K562 (cell line): ENCODE data around the gene TMEM203. TPM values are rescaled to one million over a fixed set of nuclear protein-coding genes. Genes with fewer than 3 reads are reported as not detected.
A peak's percentile ranks its signal among the peaks of the same experiment; 100 is the strongest.

ENCODE experiments used
- CEBPB ChIP-seq: fragments of 450-650 bp; IDR thresholded peaks from 2 replicates; pipeline ENCODE4 v1.6.1; 2016; ENCODE audit warnings: missing genetic modification characterization, missing compliant biosample characterization
- CTBP1 ChIP-seq: fragments of 450-650 bp; IDR thresholded peaks from 2 replicates; pipeline ENCODE4 v1.6.1; 2016; ENCODE audit warnings: borderline replicate concordance
- EP400 ChIP-seq: fragments of 450-650 bp; IDR thresholded peaks from 2 replicates; pipeline ENCODE4 v1.6.1; 2017; ENCODE audit warnings: antibody characterized with exemption, mild to moderate bottlenecking, moderate library complexity
- HOMEZ ChIP-seq: fragments of 250-450 bp; sonication (Bioruptor Pico); IDR thresholded peaks from 2 replicates; pipeline ENCODE4 v1.4.0; 2020; ENCODE audit warnings: mild to moderate bottlenecking, moderate library complexity
- ILF3 ChIP-seq: fragments of 450-650 bp; IDR thresholded peaks from 2 replicates; pipeline ENCODE4 v1.6.1; 2018; ENCODE audit warnings: antibody characterized with exemption, mild to moderate bottlenecking, moderate library complexity, borderline replicate concordance
- IRF9 ChIP-seq: fragments of 450-650 bp; IDR thresholded peaks from 2 replicates; pipeline ENCODE4 v1.6.1; 2016; ENCODE audit warnings: missing biosample characterization, missing genetic modification characterization
- JUND ChIP-seq, 2 experiments: IDR thresholded peaks; 2 replicates in 1 of 2; 3 replicates in 1 of 2; pipeline ENCODE4 v1.6.1; 2011; ENCODE audit warnings: borderline replicate concordance in 2 of 2, low read depth in 2 of 2, low read length in 2 of 2, improper control_type of control experiment in 1 of 2, missing biosample characterization in 1 of 2, missing genetic modification characterization in 1 of 2, missing genetic modification reagents in 1 of 2
- NR2C2 ChIP-seq, 2 experiments: fragments of 200-800 bp in 1 of 2; sonication (Bioruptor generic) in 1 of 2; sonication (generic) in 1 of 2; formaldehyde crosslinking in 1 of 2; IDR thresholded peaks; 2 replicates each; pipeline versions ENCODE4 v1.6.1 to v1.8.0; 2016 to 2022; ENCODE audit warnings: mild to moderate bottlenecking in 1 of 2, missing compliant biosample characterization in 1 of 2, missing genetic modification characterization in 1 of 2, missing genetic modification reagents in 1 of 2
- POLR3G ChIP-seq: IDR thresholded peaks from 2 replicates; pipeline ENCODE4 v1.6.1; 2011; ENCODE audit not compliant: insufficient read length, insufficient replicate concordance; ENCODE audit errors: extremely low read depth
- RBM39 ChIP-seq: fragments of 200-400 bp; formaldehyde crosslinking; optimal IDR thresholded peaks from 2 replicates; pipeline ENCODE3; 2018; ENCODE audit warnings: low read depth, low read length
- RFX1 ChIP-seq: fragments of 450-650 bp; IDR thresholded peaks from 2 replicates; pipeline ENCODE4 v1.6.1; 2016; ENCODE audit warnings: mild to moderate bottlenecking, moderate library complexity
- TBP ChIP-seq: optimal IDR thresholded peaks from 2 replicates; pipeline ENCODE3; 2011; ENCODE audit warnings: low read depth, low read length, improper control_type of control experiment
- TCF7 ChIP-seq: sonication (generic); IDR thresholded peaks from 2 replicates; pipeline ENCODE4 v1.6.1; 2016; ENCODE audit warnings: antibody characterized with exemption, borderline replicate concordance
- ZNF134 ChIP-seq: fragments of 250-450 bp; sonication (Bioruptor Pico); conservative IDR thresholded peaks from 2 replicates; pipeline ENCODE4 v1.4.0; 2020
- ZNF41 ChIP-seq: fragments of 250-450 bp; sonication (Bioruptor Pico); conservative IDR thresholded peaks from 2 replicates; pipeline ENCODE4 v1.4.0; 2020; ENCODE audit warnings: mild to moderate bottlenecking
- ZNF584 ChIP-seq: fragments of 200-800 bp; sonication (Bioruptor generic); IDR thresholded peaks from 2 replicates; pipeline ENCODE4 v1.6.1; 2016; ENCODE audit warnings: low read depth, mild to moderate bottlenecking, missing genetic modification characterization, missing compliant biosample characterization
- polyA plus RNA-seq, 8 experiments: library from polyadenylated mRNA; depleted of rRNA in 4 of 8; stranded (reverse) in 5 of 8; unstranded in 3 of 8; fragments of >200 nt; fragmentation: Nextera tagmentation in 2 of 8; fragmentation: Illumina TruSeq in 1 of 8; extraction: Ambion mirVana in 2 of 8; extraction: Trizol in 1 of 8; gene quantifications; 2 replicates each; pipeline versions ENCODE4 v1.2.1 to v1.2.3, GENCODE V29; 2011 to 2014; ENCODE audit warnings: inconsistent platforms in 1 of 8, missing spikeins in 1 of 8
- total RNA-seq, 7 experiments: library from RNA; depleted of rRNA in 6 of 7; stranded (reverse); fragments of >200 nt in 6 of 7; fragmentation: Illumina TruSeq in 2 of 7; extraction: Trizol in 2 of 7; gene quantifications; 2 replicates each; pipeline versions ENCODE4 v1.2.1 to v1.2.3, GENCODE V29; 2011 to 2021; ENCODE audit warnings: low replicate concordance in 1 of 7
- TF ChIP-seq, protein P1 (sequence below): fragments of 450-650 bp; formaldehyde crosslinking; conservative IDR thresholded peaks from 2 replicates; pipeline ENCODE4 v1.4.0; 2022; ENCODE audit warnings: mild to moderate bottlenecking, missing genetic modification characterization
- TF ChIP-seq, protein P2 (sequence below): IDR thresholded peaks from 2 replicates; pipeline ENCODE4 v1.6.1; 2011; ENCODE audit warnings: borderline replicate concordance, low read depth, mild to moderate bottlenecking, moderate library complexity, low read length; ENCODE audit not compliant: insufficient read depth, poor library complexity, severe bottlenecking
- TF ChIP-seq, protein P3 (sequence below): fragments of 250-450 bp; sonication (Bioruptor Pico); IDR thresholded peaks from 2 replicates; pipeline ENCODE4 v1.8.0; 2022; ENCODE audit warnings: inconsistent platforms

Gene TMEM203
- total and polyA plus RNA-seq, 9 of the 15 experiments (the other 6 are each of a cell fraction or from before 2014, with no cell fraction given): 8.8 to 59.5 (median 37.6) TPM

DNA sequence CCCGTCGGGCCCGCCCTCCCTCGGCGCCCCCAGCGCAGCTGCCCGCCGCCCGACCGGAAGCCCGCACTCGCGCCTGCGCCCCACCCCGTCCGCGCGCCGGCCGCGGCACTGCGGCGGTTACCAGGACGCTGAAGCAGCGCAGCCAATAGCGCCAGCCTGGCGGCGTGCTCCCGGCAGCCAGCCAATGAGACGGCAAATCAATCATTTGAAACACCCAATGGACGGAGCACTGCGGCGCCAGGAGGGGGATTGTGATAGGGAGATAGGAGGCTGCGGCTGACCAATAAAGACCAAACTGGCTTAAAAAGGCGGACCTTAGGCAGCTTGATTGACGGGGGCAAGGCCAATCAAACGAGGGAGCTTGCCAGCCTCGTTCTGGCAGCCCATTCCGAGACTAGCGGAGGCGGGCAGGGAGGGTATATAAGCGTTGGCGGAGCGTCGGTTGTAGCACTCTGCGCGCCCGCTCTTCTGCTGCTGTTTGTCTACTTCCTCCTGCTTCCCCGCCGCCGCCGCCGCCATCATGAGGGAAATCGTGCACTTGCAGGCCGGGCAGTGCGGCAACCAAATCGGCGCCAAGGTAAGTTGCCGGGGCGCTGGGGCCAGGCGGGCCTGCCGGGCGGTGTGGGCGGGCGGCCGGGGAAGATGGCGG, 35.5 kb upstream of the TMEM203 start, which contains the start of gene TUBB4B (continued):
- TF ChIP-seq, protein P1, sequence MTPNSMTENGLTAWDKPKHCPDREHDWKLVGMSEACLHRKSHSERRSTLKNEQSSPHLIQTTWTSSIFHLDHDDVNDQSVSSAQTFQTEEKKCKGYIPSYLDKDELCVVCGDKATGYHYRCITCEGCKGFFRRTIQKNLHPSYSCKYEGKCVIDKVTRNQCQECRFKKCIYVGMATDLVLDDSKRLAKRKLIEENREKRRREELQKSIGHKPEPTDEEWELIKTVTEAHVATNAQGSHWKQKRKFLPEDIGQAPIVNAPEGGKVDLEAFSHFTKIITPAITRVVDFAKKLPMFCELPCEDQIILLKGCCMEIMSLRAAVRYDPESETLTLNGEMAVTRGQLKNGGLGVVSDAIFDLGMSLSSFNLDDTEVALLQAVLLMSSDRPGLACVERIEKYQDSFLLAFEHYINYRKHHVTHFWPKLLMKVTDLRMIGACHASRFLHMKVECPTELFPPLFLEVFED: peak; percentile 88; the same call in 1 of the 2 replicates
- TF ChIP-seq NR2C2 (CRISPR knock-in tag; IDR thresholded peaks at IDR 0.05): peak; percentile 76; the same call in 1 of the 2 replicates
- peak; percentile 43; the same call in 1 of the 2 replicates for TF ChIP-seq NR2C2 (tag; IDR thresholded peaks at IDR 0.05)
- TF ChIP-seq ZNF41 (CRISPR knock-in tag): no peak
- no peak for TF ChIP-seq ZNF584 (CRISPR knock-in tag)
- TF ChIP-seq ZNF134 (CRISPR knock-in tag): no peak
- no peak for TF ChIP-seq EP400
- peak; percentile 26; the same call in 1 of the 2 replicates for TF ChIP-seq TCF7
- TF ChIP-seq POLR3G: no peak
- TF ChIP-seq CEBPB: no peak
- TF ChIP-seq IRF9 (tag): no peak
- no peak for TF ChIP-seq ILF3
- TF ChIP-seq RFX1: no peak
- no peak for TF ChIP-seq HOMEZ (CRISPR knock-in tag)
- TF ChIP-seq CTBP1: peak; percentile 95
- no peak for TF ChIP-seq TBP
- no peak for TF ChIP-seq JUND (IDR thresholded peaks at IDR 0.05; ENCODE audit: borderline replicate concordance, low read depth, low read length)
- peak; percentile 43; the same call in 1 of the 3 replicates for TF ChIP-seq JUND (tag; IDR thresholded peaks at IDR 0.05; ENCODE audit: borderline replicate concordance, low read depth, low read length)
- TF ChIP-seq, protein P2, sequence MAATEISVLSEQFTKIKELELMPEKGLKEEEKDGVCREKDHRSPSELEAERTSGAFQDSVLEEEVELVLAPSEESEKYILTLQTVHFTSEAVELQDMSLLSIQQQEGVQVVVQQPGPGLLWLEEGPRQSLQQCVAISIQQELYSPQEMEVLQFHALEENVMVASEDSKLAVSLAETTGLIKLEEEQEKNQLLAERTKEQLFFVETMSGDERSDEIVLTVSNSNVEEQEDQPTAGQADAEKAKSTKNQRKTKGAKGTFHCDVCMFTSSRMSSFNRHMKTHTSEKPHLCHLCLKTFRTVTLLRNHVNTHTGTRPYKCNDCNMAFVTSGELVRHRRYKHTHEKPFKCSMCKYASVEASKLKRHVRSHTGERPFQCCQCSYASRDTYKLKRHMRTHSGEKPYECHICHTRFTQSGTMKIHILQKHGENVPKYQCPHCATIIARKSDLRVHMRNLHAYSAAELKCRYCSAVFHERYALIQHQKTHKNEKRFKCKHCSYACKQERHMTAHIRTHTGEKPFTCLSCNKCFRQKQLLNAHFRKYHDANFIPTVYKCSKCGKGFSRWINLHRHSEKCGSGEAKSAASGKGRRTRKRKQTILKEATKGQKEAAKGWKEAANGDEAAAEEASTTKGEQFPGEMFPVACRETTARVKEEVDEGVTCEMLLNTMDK: no peak
- TF ChIP-seq, protein P3, sequence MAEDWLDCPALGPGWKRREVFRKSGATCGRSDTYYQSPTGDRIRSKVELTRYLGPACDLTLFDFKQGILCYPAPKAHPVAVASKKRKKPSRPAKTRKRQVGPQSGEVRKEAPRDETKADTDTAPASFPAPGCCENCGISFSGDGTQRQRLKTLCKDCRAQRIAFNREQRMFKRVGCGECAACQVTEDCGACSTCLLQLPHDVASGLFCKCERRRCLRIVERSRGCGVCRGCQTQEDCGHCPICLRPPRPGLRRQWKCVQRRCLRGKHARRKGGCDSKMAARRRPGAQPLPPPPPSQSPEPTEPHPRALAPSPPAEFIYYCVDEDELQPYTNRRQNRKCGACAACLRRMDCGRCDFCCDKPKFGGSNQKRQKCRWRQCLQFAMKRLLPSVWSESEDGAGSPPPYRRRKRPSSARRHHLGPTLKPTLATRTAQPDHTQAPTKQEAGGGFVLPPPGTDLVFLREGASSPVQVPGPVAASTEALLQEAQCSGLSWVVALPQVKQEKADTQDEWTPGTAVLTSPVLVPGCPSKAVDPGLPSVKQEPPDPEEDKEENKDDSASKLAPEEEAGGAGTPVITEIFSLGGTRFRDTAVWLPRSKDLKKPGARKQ (CRISPR knock-in tag): no peak
- peak; percentile 95 for TF ChIP-seq RBM39
